HCT116 (cell line): Measurements from ENCODE around the gene ADAD2. TPM values are rescaled to one million over a fixed set of nuclear protein-coding genes. Genes with fewer than 3 reads are reported as not detected.

Experiments
- ATAC-seq: fragments of 200-7000 bp; cut with Tn5 transposase; 2 replicates; pipeline ENCODE4 v1.9.1; 2020; ENCODE audit warnings: mild to moderate bottlenecking, moderate library complexity
- BruUV-seq: library from RNA; stranded (reverse); fragments of 400-500 nt; replicated peaks from 2 replicates; lab custom pipeline; 2021; lab: Mats Ljungman, UMichigan
- CTCF ChIA-PET: fragments of 300-600 bp; sonication (Branson Sonifier 250); formaldehyde crosslinking; loops from one replicate; lab custom pipeline; 2021; ENCODE audit warnings: antibody characterized with exemption; lab: Charles Lee
- POLR2A ChIA-PET: fragments of 300-600, 350-600 bp; sonication (Branson Sonifier 250); formaldehyde crosslinking; loops from one replicate; lab custom pipeline; 2021; ENCODE audit warnings: antibody characterized with exemption; lab: Charles Lee
- RAD21 ChIA-PET, 2 experiments: fragments of 300-600 bp; sonication (Branson Sonifier 250); formaldehyde crosslinking; loops; one replicate each; lab custom pipeline; 2023; ENCODE audit warnings: low total read pairs in 2 of 2; ENCODE audit not compliant: uncharacterized antibody in 2 of 2, unreplicated experiment in 2 of 2, low non-redundant PET in 1 of 2; lab: Charles Lee
- DNase-seq: peaks from one replicate; pipeline ENCODE4 v3.0.0-alpha.2; 2010; ENCODE audit warnings: low read depth, low spot score
- H2AFZ ChIP-seq: fragments of 200-600 bp; shearing (Covaris generic), sonication (generic); 2 replicates; pipeline ENCODE4 v1.6.1; 2017; ENCODE audit warnings: low read depth, mixed run types, mixed read lengths, antibody characterized with exemption, low read length; ENCODE audit not compliant: poor library complexity, severe bottlenecking
- H3K27ac ChIP-seq: 2 replicates; pipeline ENCODE4 v1.5.1; 2012; ENCODE audit warnings: low read depth, low read length
- H3K27me3 ChIP-seq: fragments of 200-600 bp; sonication (generic); 2 replicates; pipeline ENCODE4 v1.6.1; 2016; ENCODE audit warnings: mixed run types, low read length, mixed read lengths; ENCODE audit not compliant: insufficient read depth
- H3K36me3 ChIP-seq, 2 experiments: fragments of 200-500 bp in 1 of 2; fragments of 200-600 bp in 1 of 2; sonication (Bioruptor generic) in 1 of 2; sonication (generic) in 1 of 2; 2 replicates each; pipeline versions ENCODE4 v1.5.1 to v1.6.1; 2014 to 2016; ENCODE audit warnings: low read length in 2 of 2, inconsistent platforms in 1 of 2, mixed read lengths in 1 of 2, mixed run types in 1 of 2; ENCODE audit not compliant: insufficient read depth in 2 of 2, control insufficient read depth in 1 of 2
- H3K4me1 ChIP-seq, 2 experiments: fragments of 200-600 bp in 1 of 2; sonication (generic) in 1 of 2; 2 replicates each; pipeline versions ENCODE4 v1.5.1 to v1.6.1; 2012 to 2017; ENCODE audit warnings: low read length in 2 of 2, inconsistent platforms in 1 of 2, mild to moderate bottlenecking in 1 of 2, mixed read lengths in 1 of 2, mixed run types in 1 of 2, moderate library complexity in 1 of 2; ENCODE audit not compliant: insufficient read depth in 2 of 2, control insufficient read depth in 1 of 2
- H3K4me2 ChIP-seq: fragments of 200-600 bp; sonication (generic); 2 replicates; pipeline ENCODE4 v1.6.1; 2017; ENCODE audit warnings: mixed run types, low read length, mixed read lengths
- H3K4me3 ChIP-seq, 2 experiments: fragments of 200-600 bp in 1 of 2; sonication (generic) in 1 of 2; replicated peaks in 1 of 2; 2 replicates each; pipeline ENCODE4 v1.5.1; 2011 to 2016; ENCODE audit warnings: low read length in 2 of 2, control low read depth in 1 of 2, low read depth in 1 of 2, mild to moderate bottlenecking in 1 of 2, mixed read lengths in 1 of 2, mixed run types in 1 of 2
- H3K79me2 ChIP-seq: fragments of 200-600 bp; sonication (generic); 2 replicates; pipeline ENCODE4 v1.6.1; 2017; ENCODE audit warnings: mild to moderate bottlenecking, mixed run types, low read length, moderate library complexity, mixed read lengths; ENCODE audit not compliant: insufficient read depth
- H3K9ac ChIP-seq: fragments of 200-600 bp; sonication (generic); 2 replicates; pipeline ENCODE4 v1.6.1; 2016; ENCODE audit warnings: low read length, mixed read lengths
- H3K9me2 ChIP-seq: fragments of 200-600 bp; sonication (generic), shearing (Covaris generic); 2 replicates; pipeline ENCODE4 v1.6.1; 2017; ENCODE audit warnings: mixed run types, mild to moderate bottlenecking, moderate library complexity; ENCODE audit not compliant: insufficient read depth
- H3K9me3 ChIP-seq, 2 experiments: fragments of 200-500 bp in 1 of 2; fragments of 200-600 bp in 1 of 2; sonication (Bioruptor generic) in 1 of 2; sonication (generic) in 1 of 2; 2 replicates each; pipeline ENCODE4 v1.6.1; 2014 to 2017; ENCODE audit warnings: low read length in 2 of 2, mixed read lengths in 2 of 2, inconsistent platforms in 1 of 2, low read depth in 1 of 2, mild to moderate bottlenecking in 1 of 2, mixed run types in 1 of 2, moderate library complexity in 1 of 2; ENCODE audit not compliant: control insufficient read depth in 1 of 2, insufficient read depth in 1 of 2
- H4K20me1 ChIP-seq: fragments of 200-600 bp; sonication (generic), shearing (Covaris generic); 2 replicates; pipeline ENCODE4 v1.6.1; 2017; ENCODE audit warnings: mixed run types, mild to moderate bottlenecking, moderate library complexity; ENCODE audit not compliant: insufficient read depth
- CBX3 ChIP-seq: IDR thresholded peaks from 2 replicates; pipeline ENCODE4 v1.6.1; 2012; ENCODE audit warnings: low read depth
- EGR1 ChIP-seq: IDR thresholded peaks from 2 replicates; pipeline ENCODE4 v1.6.1; 2012; ENCODE audit warnings: low read depth
- EZH2 ChIP-seq: fragments of 200-600 bp; sonication (generic); IDR thresholded peaks from 2 replicates; pipeline ENCODE4 v1.6.1; 2017; ENCODE audit warnings: antibody characterized with exemption, mixed run types
- FOSL1 ChIP-seq: IDR thresholded peaks from 2 replicates; pipeline ENCODE4 v1.6.1; 2012; ENCODE audit warnings: low read depth
- POLR2A ChIP-seq: IDR thresholded peaks from 2 replicates; pipeline ENCODE4 v1.7.0; 2011; ENCODE audit warnings: borderline replicate concordance; ENCODE audit not compliant: insufficient read depth, insufficient read length; ENCODE audit errors: extremely low read depth
- POLR2AphosphoS5 ChIP-seq: IDR thresholded peaks from 2 replicates; pipeline ENCODE4 v1.6.1; 2011; ENCODE audit warnings: mild to moderate bottlenecking, low read depth, low read length, moderate library complexity
- RAD21 ChIP-seq: IDR thresholded peaks from 2 replicates; pipeline ENCODE4 v1.6.1; 2012; ENCODE audit warnings: low read depth, mild to moderate bottlenecking
- SIN3A ChIP-seq: IDR thresholded peaks from 2 replicates; pipeline ENCODE4 v1.6.1; 2012; ENCODE audit warnings: low read depth
- TCF7L2 ChIP-seq: IDR thresholded peaks from 2 replicates; pipeline ENCODE4 v1.7.0; 2011; ENCODE audit warnings: borderline replicate concordance, inconsistent platforms; ENCODE audit not compliant: insufficient read depth, insufficient read length; ENCODE audit errors: extremely low read depth
- YY1 ChIP-seq: IDR thresholded peaks from 2 replicates; pipeline ENCODE4 v1.6.1; 2011; ENCODE audit warnings: low read length, low read depth, moderate library complexity, mild to moderate bottlenecking; ENCODE audit not compliant: insufficient replicate concordance; ENCODE audit errors: extremely low read depth
- ZNF274 ChIP-seq: fragments of 200-500 bp; sonication (Bioruptor generic); IDR thresholded peaks from 2 replicates; pipeline ENCODE4 v1.6.1; 2014; ENCODE audit warnings: mild to moderate bottlenecking, low read depth, low read length, inconsistent platforms
- intact Hi-C: fragments of 100-400 bp; cut with micrococcal nuclease; formaldehyde crosslinking; loops from 2 replicates; pipeline ENCODE4 v1.10.0; 2022
- total RNA-seq: library from RNA; stranded (reverse); gene quantifications from one replicate; pipeline ENCODE4 v1.2.1, GENCODE V29; 2021; ENCODE audit not compliant: unreplicated experiment
- TF ChIP-seq, protein P1 (sequence below): IDR thresholded peaks from 2 replicates; pipeline ENCODE4 v1.6.1; 2012
- TF ChIP-seq, protein P2 (sequence below): IDR thresholded peaks from 2 replicates; pipeline ENCODE4 v1.6.1; 2012
- TF ChIP-seq, protein P3 (sequence below), 3 experiments: fragments of 200-600 bp in 1 of 3; sonication (generic) in 1 of 3; IDR thresholded peaks in 2 of 3; conservative IDR thresholded peaks in 1 of 3; 2 replicates each; pipeline ENCODE4 v1.5.1; 2012 to 2017; ENCODE audit warnings: low read depth in 2 of 3, low read length in 2 of 3, antibody characterized with exemption in 1 of 3, borderline replicate concordance in 1 of 3, control low read depth in 1 of 3, mild to moderate bottlenecking in 1 of 3, mixed read lengths in 1 of 3, mixed run types in 1 of 3, moderate library complexity in 1 of 3; ENCODE audit not compliant: insufficient read depth in 1 of 3

Gene ADAD2
- total RNA-seq, 1 experiment from 2014 or later = not detected

DNA sequence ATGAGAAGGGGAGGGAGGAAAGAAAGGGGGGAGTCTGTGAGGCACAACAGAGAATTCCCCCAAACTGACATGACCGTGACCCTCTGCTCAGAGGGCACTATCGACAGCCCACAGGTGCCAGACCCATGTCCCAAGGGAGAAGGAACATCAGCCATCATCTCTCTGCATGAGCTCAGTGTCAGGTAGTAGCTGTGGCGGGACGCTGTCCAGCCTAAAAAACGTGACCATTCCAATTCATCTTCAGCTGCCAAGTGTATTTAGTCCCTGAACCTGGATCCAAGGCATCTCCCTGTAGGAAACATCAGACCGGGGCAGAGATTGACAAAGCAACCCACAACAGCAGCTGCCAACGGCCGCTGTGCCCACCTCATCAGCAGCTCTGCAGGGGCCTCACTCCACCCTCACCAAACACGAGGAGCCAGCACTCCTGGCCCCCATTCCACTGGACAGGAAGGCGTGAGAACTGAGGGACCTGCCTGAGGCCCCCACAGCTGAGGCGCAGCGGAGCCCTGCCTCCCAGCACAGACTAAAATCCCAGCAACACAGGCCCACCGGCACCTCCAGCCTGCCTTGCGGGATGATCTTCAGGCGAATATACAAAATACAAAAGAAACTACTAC, 12.7 kb upstream of the ADAD2 start:
- Histone ChIP-seq H3K79me2 (peaks cover 10% of the 10 kb centered on the region; the same call in 1 of the 2 replicates), H2AFZ (no peak overlapping the region), H3K4me1 (peaks cover 0 to 18% of the 10 kb centered on the region in 2 experiments; a peak in 3 of 4 replicates), H3K36me3 (peaks cover 24 to 34% of the 10 kb centered on the region in 2 experiments; a peak in 3 of 4 replicates), H3K9me3 (no peaks in the 10 kb centered on the region), H3K4me3 (no peak overlapping the region), H3K9ac (no peak overlapping the region), H3K27ac (no peak overlapping the region), H3K4me2 (peak overlapping the region; percentile 2; the same call in 1 of the 2 replicates), H4K20me1 (no peaks in the 10 kb centered on the region), H3K27me3 (no peaks in the 10 kb centered on the region), H3K9me2 (no peaks in the 10 kb centered on the region)
- BruUV-seq = no TSS peak
- ChIA-PET RAD21 (interaction anchor here in 1 of 2 experiments (0.6 kb wide), 1 partner anchor 35 kb away, joined by 4 read pairs; no protein-coding TSS in a partner anchor), POLR2A (interaction anchor here (1.5 to 1.9 kb wide), 2 partner anchors 9 to 31 kb away, joined by 3 to 6 read pairs; partner anchors contain the start of gene TAF1C), CTCF (interaction anchor here (1.2 to 3.6 kb wide), 2 partner anchors 9 to 130 kb away, joined by 4 to 16 read pairs; partner anchors contain the start of gene TAF1C)
- intact Hi-C loops = no loop called here
- ATAC-seq (no peak), DNase-seq (no peak)
- TF ChIP-seq, protein P1, sequence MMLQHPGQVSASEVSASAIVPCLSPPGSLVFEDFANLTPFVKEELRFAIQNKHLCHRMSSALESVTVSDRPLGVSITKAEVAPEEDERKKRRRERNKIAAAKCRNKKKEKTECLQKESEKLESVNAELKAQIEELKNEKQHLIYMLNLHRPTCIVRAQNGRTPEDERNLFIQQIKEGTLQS = no peak
- TF ChIP-seq TCF7L2 (no peak), CBX3 (no peak), RAD21 (no peak)
- TF ChIP-seq, protein P2, sequence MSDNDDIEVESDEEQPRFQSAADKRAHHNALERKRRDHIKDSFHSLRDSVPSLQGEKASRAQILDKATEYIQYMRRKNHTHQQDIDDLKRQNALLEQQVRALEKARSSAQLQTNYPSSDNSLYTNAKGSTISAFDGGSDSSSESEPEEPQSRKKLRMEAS = no peak

DNA sequence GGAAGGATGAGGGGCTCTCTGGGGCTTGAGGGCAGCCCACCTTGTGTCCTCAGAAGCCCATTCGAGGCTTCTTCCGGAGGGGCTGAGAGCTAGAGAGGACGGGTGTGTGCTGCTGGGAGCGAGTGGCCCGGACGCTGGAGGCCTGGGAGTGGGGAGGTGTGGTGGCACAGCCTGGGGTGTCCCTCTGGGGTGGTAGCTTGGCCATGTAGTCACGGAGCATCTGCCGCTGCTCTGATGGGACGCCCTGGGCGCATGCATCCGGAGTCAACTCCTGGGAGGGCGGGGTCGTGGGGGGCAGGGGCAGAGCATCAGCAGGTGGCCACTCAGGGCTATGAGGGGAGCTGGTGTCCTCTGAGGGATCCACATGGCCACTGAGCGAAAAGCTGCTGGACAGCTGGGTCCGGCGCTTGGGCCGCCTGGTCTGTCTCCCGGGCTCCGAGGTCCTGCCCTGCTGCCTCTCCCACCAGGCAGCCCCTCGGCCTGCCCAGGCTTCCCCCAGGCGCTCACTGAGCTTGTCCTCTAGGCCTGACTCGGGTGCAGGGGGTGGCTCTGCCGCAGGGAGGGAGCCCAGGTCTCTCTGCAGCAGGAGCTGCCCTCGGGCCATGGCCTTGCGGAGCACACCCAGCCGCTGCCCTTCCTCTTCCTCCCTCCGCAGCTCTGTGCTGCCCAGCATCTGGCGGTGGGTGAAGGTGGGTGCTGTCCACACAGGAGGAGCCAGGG, 11.9 kb upstream of the ADAD2 start:
- ATAC-seq (no peak), DNase-seq (no peak)
- H4K20me1 ChIP-seq = no peaks in the 10 kb centered on the region
- H3K9ac ChIP-seq = no peak overlapping the region
- no peak overlapping the region for H3K27ac ChIP-seq
- no TSS peak for BruUV-seq
- intact Hi-C loops = no loop called here
- H3K36me3 ChIP-seq = peaks cover 31 to 42% of the 10 kb centered on the region in 2 experiments; a peak in 3 of 4 replicates
- no peaks in the 10 kb centered on the region for H3K9me3 ChIP-seq
- ChIA-PET RAD21 (no interaction called here), POLR2A (interaction anchor here (1.5 to 1.9 kb wide), 2 partner anchors 8 to 32 kb away, joined by 3 to 6 read pairs; partner anchors contain the start of gene TAF1C), CTCF (interaction anchor here (1.2 to 3.6 kb wide), 2 partner anchors 8 to 129 kb away, joined by 4 to 16 read pairs; partner anchors contain the start of gene TAF1C)
- no peak overlapping the region for H2AFZ ChIP-seq
- no peaks in the 10 kb centered on the region for H3K9me2 ChIP-seq
- H3K79me2 ChIP-seq = peaks cover 18% of the 10 kb centered on the region
- H3K4me3 ChIP-seq = no peak overlapping the region
- peaks cover 0 to 18% of the 10 kb centered on the region in 2 experiments; a peak in 3 of 4 replicates for H3K4me1 ChIP-seq
- no peaks in the 10 kb centered on the region for H3K27me3 ChIP-seq
- H3K4me2 ChIP-seq = no peak overlapping the region
- TF ChIP-seq POLR2A (no peak), YY1 (no peak), ZNF274 (no peak), SIN3A (no peak), EGR1 (no peak), EZH2 (no peak), RAD21 (no peak), POLR2AphosphoS5 (no peak), FOSL1 (no peak)
- TF ChIP-seq, protein P3, sequence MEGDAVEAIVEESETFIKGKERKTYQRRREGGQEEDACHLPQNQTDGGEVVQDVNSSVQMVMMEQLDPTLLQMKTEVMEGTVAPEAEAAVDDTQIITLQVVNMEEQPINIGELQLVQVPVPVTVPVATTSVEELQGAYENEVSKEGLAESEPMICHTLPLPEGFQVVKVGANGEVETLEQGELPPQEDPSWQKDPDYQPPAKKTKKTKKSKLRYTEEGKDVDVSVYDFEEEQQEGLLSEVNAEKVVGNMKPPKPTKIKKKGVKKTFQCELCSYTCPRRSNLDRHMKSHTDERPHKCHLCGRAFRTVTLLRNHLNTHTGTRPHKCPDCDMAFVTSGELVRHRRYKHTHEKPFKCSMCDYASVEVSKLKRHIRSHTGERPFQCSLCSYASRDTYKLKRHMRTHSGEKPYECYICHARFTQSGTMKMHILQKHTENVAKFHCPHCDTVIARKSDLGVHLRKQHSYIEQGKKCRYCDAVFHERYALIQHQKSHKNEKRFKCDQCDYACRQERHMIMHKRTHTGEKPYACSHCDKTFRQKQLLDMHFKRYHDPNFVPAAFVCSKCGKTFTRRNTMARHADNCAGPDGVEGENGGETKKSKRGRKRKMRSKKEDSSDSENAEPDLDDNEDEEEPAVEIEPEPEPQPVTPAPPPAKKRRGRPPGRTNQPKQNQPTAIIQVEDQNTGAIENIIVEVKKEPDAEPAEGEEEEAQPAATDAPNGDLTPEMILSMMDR (IDR thresholded peaks at IDR 0.05 in 2 of 3, conservative IDR thresholded peaks at IDR 0.05 in 1 of 3; ENCODE audit: borderline replicate concordance in 1 of 3, insufficient read depth in 1 of 3, low read depth in 2 of 3, low read length in 2 of 3) = no peak
- TF ChIP-seq, protein P2 = no peak
- TF ChIP-seq, protein P1 = no peak
